ENCODE measurements around the gene CSTF2T.
"Not testable (repeated sequence)": the region's sequence is repeated elsewhere in the genome, so short reads cannot be mapped to it uniquely, and the experiment has no call there.

Gene CSTF2T

GRCh38 chr10:51699145-51699474 is 285 bp downstream of the CSTF2T start:
- DNase-seq (ENCODE audit: low read depth in 2 of 2, low spot score in 1 of 2): no peak

- DNase-seq (ENCODE audit: low read depth in 2 of 2, low spot score in 1 of 2): no peak
Measured at GRCh38 chr10:51698473-51699063, 827 bp downstream of the CSTF2T start.

DNA sequence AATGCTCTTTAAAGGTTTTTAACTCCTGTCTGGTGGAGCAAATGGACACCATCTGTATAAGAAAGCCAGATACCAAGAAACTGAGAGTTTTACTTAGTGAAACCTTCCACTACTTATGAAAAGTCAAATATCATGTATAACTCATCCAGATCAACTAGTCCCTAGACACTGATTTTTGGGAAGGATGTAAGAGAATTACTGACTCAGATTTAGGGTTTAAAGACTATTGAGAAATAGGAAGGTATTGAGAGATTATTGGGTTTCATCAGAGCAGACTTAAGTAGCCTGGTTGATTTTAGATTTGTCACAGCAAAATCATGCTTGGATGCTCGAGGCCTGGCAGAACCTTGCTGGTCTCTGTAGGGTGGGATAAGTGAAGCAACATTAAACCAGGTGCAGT is 3.1 kb downstream of the CSTF2T start:
- DNase-seq (ENCODE audit: low read depth in 2 of 2, low spot score in 1 of 2): no peak

DNA sequence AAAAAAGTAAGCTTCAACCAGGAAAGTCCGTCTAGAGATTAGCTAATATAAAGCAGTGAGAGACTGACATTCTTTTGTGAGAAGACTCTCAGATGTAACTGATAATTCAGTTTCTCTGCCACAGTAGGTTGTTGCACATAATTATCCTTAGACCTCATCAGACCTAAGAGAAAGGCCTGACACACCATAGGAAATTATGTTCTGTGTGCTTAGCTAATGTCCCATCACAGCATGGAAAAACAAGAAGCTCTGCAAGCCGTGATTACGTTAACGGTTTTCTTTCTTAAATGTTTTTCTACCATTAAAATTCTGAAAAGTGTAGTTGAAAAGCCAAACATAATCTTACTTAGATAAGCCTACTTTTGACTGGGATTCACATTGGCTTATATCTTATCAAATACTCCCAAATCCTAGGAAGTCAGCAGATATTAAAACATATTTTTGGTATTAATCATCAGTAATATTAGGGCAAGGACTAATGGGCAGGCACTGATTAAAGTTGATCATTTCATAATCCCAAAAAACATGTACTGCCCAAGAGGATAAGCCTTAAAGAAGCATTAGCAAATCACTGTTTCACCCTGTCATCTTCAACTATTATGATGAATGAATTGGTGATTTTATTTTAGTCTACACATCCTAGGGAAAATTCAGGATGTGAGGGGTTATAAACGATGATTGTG is 5.2 kb downstream of the CSTF2T start:
- no peak for DNase-seq (ENCODE audit: low read depth in 2 of 2, low spot score in 1 of 2)

- no peak for DNase-seq (ENCODE audit: low read depth in 2 of 2, low spot score in 1 of 2)
Measured at GRCh38 chr10:51691135-51691534, 8.3 kb downstream of the CSTF2T start.

DNA sequence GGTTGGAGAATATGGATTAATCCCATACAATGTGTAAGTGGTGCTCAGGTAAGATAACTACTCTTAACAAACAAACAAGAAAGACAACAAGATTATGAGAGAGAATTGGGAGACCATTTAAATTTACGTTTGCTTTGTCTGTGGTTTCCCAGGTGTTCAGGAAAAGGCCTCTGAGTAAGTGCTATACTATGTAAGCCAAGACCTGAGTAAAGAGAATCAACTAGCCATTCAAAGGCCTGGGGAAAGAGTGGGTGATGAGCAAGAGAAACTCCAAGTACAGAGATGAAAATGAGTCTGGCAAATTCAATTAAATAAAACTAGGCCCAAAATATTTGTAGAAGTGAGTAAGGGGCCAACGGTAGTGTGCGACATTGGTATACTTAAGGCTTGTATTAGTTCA is 9.9 kb downstream of the CSTF2T start:
- DNase-seq (ENCODE audit: low read depth in 2 of 2, low spot score in 1 of 2): no peak

GRCh38 chr10:51688826-51689225 is 10.6 kb downstream of the CSTF2T start:
- DNase-seq (ENCODE audit: low read depth in 2 of 2, low spot score in 1 of 2): not testable (repeated sequence)

GRCh38 chr10:51687296-51687695 is 12.1 kb downstream of the CSTF2T start:
- no peak for DNase-seq (ENCODE audit: low read depth in 2 of 2, low spot score in 1 of 2)

- no peak for DNase-seq (ENCODE audit: low read depth in 2 of 2, low spot score in 1 of 2)
Measured at GRCh38 chr10:51685768-51686167, 13.6 kb downstream of the CSTF2T start.

DNA sequence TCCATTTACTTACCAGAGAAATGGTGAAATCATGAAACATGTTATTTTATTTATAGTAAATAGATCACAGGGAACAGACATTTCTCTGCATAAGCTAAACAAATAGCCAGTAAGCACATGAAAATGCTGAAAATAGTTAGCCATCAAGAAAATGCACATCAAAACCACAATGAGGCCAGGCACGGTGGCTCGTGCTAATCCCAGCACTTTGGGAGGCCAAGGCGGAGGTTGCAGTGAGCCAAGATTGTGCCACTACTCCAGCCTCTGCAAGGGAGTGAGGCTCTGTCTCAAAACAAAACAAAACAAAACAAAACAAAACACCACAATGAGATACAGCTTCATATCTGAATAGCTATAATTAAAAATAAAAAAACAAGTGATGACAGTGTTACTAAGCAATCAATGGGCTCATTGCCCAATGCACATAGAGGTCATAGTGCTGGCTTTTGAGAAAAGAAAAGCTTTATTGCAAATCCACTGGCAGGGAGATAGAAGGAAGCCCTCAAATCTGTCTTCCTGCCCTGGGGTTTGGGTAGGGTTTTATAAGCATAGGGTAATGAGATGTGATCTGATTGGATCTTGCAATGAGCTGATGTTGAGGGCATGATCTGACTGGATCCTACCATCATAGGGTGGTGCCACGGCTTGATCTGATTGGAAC is 16.2 kb downstream of the CSTF2T start:
- DNase-seq (ENCODE audit: low read depth in 2 of 2, low spot score in 1 of 2): no peak

DNA sequence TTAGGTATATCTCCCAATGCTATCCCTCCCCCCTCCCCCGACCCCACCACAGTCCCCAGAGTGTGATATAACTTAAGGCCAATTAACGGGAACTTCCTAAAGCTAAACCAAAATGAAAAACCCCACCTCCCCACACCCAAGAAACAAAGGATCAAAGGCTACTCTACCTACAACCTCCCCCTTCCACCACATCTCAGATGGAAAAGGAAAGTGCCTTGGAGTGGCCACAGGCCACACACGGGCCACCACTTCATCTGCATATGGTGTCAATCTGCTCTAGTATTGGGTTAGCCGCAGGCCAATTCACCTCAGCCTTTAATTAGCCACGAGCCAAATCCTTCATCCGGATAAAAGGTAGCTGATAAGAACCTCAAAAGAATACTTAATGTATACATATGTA is 19.6 kb downstream of the CSTF2T start:
- no peak for DNase-seq (ENCODE audit: low read depth in 2 of 2, low spot score in 1 of 2)

- DNase-seq (ENCODE audit: low read depth in 2 of 2, low spot score in 1 of 2): no peak
Measured at GRCh38 chr10:51675088-51675487, 24.3 kb downstream of the CSTF2T start.

- no peak for DNase-seq (ENCODE audit: low read depth in 2 of 2, low spot score in 1 of 2)
Measured at GRCh38 chr10:51672039-51672535, 27.3 kb downstream of the CSTF2T start.

- no peak for DNase-seq (ENCODE audit: low read depth in 2 of 2, low spot score in 1 of 2)
Measured at GRCh38 chr10:51669041-51669440, 30.4 kb downstream of the CSTF2T start.

DNA sequence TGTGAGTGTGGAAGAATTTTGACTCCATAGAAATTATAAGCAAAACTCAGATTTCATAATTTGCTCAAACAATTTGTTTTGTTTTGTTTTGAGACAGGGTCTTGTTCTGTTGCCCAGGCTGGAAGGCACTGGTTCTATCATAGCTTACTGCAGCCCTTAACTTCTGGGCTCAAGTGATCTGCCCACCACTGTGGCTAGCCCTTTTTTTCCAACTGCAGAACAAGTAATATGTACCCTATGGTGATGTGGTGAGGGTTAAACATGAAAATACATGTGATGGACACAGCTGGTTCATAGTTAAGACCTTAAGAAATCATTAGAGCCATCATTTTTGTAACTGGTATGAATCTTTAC is 31.1 kb downstream of the CSTF2T start:
- DNase-seq (ENCODE audit: low read depth in 2 of 2, low spot score in 1 of 2): no peak

DNA sequence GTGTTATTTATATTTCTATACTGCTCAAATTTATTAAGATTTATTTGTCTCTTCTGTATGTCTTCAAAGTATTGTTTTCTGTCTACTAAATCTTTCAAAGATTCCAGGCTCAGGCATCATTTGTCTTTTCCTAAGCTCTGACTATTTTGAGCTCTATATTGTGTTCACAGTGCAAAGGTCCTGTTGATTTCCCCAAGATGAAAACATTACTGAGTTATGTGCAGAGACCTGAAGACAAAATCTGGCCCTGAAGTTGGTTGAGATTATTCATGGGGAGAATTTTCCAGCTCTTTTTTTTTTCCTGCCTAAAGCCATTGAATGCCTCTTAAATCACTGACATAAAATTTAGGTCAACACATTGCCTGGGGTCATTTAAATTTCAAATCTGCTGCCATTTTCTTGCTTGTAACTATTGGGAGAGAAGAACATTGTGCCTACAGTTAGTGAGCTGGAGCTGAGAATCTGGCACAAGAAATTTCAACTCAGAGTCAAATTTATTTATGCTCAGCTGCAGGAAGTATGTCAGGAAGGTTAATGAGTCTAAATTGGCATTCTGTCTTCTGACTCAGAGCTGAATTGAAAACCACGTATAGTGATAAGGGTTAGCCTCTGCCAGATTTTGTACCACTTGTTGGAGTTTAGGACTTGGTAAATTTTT is 31.6 kb downstream of the CSTF2T start:
- no peak for DNase-seq (ENCODE audit: low read depth in 2 of 2, low spot score in 1 of 2)

DNA sequence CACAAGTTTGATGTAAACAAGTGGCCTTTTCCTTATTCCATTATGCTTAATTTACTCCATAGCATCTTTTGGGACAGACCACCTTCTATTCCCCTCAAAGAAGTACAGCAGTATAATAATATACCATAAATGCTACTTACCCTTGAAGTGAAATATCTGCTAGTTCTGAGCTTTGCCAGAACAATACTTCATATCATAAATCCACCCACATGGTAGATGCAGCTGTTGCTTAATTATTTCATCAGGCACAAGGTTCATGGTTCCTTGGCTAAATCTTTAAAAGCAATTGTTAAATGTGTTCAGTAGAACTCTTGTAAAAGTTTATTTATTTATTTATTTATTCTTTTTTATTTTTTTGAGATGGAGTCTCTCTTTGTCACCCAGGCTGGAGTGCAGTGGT is 32.9 kb downstream of the CSTF2T start:
- no peak for DNase-seq (ENCODE audit: low read depth in 2 of 2, low spot score in 1 of 2)

- no peak for DNase-seq (ENCODE audit: low read depth in 2 of 2, low spot score in 1 of 2)
Measured at GRCh38 chr10:51663086-51663485, 36.3 kb downstream of the CSTF2T start.

GRCh38 chr10:51659344-51659743 is 40.1 kb downstream of the CSTF2T start:
- no peak for DNase-seq (ENCODE audit: low read depth in 2 of 2, low spot score in 1 of 2)

DNA sequence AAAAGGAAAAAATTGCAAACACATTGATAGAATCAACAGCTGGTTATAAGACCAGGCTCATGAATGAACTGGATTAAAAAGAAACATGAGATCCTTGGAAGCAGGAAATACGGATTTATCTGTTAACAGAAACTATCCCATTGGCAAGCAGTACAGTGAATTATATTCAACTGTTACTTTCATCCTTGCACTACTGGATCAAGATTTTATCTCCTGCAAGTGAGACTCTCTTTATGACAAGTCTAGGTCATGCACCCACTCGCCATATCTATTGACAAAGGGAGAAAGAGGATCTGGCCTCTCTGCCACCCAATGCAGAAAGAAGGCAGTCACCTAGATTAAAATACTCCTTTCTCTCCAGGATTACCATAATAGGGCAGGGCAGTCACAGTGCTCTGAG is 41.4 kb downstream of the CSTF2T start:
- no peak for DNase-seq (ENCODE audit: low read depth in 2 of 2, low spot score in 1 of 2)

DNA sequence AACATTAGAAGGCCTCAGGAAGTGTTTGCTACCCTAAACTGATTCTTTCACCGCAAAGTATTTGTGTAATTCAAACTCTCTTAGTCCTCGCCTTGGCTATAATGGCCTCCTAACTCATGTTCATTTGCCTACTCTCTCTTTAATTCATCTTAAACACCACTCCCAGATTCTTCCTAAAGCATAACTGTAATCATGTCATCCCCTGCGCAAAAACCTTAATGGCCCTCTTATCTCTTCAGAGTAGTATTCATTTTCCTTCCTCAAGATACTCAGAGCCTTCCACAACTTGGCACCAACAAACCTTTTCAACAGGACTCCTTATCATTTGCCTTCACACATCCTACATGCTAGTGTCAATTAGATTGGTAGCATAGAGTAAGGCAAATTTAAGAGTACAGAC is 42.9 kb downstream of the CSTF2T start:
- DNase-seq (ENCODE audit: low read depth in 2 of 2, low spot score in 1 of 2): no peak

GRCh38 chr10:51654918-51655317 is 44.5 kb downstream of the CSTF2T start:
- no peak for DNase-seq (ENCODE audit: low read depth in 2 of 2, low spot score in 1 of 2)

Measured in stimulated activated CD8-positive, alpha-beta memory T cell treated with anti-CD3 and anti-CD28 coated beads, Interleukin-4, amount 100 ng/mL, for 4 hours (primary cell).